ENCODE measurements around the gene UFD1.

The UFD1 gene

DNA sequence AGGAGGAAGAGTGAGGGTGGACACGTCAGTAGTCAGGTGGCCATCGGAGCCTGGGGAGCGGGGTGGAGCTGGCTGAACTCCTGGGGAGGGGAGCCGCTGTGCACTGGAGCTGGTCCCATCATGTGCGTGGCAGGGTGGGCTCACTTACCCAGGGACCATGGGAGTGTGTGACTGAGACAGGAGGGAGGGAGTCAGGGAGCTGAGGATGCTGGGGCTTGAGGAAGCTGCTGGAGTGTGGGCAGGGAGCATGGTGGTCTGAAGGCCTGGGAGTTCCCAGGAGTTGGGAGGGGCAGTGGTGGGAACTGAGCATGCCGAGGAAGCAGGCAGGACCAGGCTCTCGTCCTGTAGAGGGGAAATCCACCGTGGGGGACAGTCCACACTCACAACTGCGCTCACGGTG, 27.2 kb upstream of the UFD1 start:
- TF ChIP-seq, protein P1, sequence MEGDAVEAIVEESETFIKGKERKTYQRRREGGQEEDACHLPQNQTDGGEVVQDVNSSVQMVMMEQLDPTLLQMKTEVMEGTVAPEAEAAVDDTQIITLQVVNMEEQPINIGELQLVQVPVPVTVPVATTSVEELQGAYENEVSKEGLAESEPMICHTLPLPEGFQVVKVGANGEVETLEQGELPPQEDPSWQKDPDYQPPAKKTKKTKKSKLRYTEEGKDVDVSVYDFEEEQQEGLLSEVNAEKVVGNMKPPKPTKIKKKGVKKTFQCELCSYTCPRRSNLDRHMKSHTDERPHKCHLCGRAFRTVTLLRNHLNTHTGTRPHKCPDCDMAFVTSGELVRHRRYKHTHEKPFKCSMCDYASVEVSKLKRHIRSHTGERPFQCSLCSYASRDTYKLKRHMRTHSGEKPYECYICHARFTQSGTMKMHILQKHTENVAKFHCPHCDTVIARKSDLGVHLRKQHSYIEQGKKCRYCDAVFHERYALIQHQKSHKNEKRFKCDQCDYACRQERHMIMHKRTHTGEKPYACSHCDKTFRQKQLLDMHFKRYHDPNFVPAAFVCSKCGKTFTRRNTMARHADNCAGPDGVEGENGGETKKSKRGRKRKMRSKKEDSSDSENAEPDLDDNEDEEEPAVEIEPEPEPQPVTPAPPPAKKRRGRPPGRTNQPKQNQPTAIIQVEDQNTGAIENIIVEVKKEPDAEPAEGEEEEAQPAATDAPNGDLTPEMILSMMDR (conservative IDR thresholded peaks at IDR 0.05): no peak

DNA sequence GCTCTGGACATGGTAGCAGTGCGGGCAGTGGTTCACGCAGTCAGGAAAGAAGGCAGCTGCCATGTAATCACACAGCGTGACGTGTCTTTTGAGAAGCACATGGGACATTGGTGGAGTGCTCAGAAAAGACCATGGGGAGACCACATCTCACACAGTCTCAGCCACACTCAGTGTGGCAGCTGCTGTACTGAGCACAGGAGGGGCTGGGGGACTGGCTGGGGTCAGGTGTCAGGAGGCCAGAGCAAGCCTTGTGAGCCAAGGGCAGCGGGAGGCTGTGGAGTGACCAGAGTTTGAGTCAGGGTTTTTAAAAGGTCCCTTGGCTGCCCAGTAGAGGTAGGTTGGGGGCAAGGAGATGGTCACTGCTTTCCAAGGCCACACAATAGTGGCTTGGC, 26.7 kb upstream of the UFD1 start:
- TF ChIP-seq, protein P1 (conservative IDR thresholded peaks at IDR 0.05): no peak
- peak overlapping the region; percentile 20; the same call in 1 of the 2 replicates for H3K27ac ChIP-seq

More for the DNA sequence above, 27.2 kb upstream of the UFD1 start:
- peak overlapping the region; percentile 20; the same call in 1 of the 2 replicates for H3K27ac ChIP-seq

DNA sequence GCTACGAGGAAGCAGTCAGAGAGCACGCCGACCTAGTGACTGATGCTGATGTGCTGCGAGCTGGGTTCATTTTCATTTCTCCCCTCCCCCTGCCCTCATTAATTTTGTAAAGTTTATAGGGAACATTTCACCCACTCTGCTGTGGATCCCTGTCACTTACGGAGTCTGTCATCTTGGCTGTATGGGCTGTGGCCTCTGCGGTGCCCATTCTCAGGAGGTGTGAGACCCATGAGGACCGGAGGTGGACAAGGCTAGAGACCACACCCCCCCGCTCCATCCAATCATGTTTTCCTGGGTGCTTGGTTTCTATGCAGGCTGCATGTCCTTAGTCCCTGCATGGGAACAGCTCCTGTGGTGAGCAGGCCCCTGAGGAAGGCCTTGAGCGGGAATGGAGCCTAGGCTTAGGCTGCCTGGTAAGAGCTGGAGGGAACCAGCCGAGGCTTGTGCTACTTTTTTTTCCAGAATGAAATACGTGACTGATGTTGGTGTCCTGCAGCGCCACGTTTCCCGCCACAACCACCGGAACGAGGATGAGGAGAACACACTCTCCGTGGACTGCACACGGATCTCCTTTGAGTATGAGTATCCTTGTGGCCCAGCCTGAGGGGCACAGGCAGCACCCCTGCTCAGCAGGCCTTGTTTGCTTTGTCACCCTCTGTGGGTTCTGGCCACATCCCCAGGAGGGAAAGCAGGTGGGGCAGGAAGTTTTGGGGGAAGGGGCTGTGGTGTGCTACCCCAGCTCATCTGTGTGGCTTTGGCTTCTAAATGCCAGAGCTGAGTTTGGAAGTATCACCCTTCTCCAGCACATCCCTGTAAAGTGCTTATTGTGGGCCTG, 26.1 kb upstream of the UFD1 start:
- TF ChIP-seq, protein P1 (conservative IDR thresholded peaks at IDR 0.05): no peak

DNA sequence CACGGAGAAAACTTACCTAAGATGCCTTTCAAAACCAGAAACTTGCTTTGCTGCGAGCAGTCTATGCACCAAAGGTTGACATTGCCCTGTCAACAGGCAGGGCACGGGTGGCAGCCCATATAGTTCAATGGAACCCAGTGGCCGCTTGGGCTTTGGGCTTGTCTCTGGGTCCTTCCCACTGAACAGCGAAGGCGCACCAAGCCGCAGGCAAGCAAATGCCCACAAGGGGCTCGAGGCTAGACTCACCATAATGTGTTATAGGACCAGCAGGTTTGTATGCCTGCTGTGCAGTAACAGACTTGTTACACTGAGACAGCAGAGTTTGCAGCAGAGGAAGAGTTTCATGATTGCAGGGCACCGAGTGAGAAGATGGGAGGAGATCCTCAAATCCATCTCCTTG, 24.9 kb upstream of the UFD1 start:
- TF ChIP-seq, protein P1 (conservative IDR thresholded peaks at IDR 0.05): 0 out of 2 replicates have a peak, but pooled peaks have one; percentile 8
- H3K27ac ChIP-seq: peak overlapping the region; percentile 14; the same call in 1 of the 2 replicates

More for the DNA sequence above, 26.1 kb upstream of the UFD1 start:
- peak overlapping the region; percentile 20; the same call in 1 of the 2 replicates for H3K27ac ChIP-seq

DNA sequence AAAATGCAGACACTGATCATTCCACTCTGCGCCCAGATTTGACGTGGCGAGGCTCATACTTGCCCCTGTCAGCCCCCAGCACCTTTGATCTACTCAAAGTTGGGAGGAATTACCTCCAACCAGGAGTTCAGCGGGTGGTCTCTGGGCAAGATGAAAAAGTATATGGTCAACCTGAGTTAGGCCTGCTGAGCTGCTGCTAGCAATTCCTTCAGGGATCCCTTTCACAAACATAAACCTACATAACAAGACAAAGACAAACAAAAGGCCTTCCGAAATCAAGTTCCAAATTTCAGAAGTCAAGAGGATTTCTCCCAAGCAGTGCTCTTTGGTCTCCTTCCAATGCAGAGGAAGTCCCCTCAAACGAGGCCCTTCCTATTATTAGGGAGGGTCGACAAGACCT, 24.4 kb upstream of the UFD1 start:
- TF ChIP-seq, protein P1 (conservative IDR thresholded peaks at IDR 0.05): no peak
- peak overlapping the region; percentile 14; the same call in 1 of the 2 replicates for H3K27ac ChIP-seq

DNA sequence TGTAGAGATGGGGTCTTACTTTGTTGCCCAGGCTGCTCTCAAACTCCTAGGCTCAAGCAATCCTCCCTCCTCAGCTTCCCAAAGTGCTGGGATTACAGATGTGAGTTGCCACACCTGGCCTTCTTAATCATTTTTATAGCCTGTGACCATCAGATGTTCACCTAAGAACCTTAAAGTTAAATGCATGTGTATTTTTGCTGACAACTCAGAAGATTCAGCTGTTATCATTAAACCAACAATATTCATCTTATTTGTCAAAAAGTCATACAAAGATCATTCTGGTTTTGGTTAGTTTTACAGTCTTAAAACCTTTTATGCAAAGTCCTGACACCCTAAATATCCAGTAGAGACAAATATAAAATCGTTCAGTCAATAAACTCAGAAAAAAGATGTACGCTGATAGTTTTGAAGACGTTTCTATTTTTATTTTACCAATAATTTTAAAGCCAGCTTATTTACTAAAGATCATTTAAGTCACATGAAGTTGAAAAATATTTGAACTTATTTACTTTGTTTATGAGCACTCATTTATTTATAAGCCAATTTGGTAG, 23.0 kb upstream of the UFD1 start:
- TF ChIP-seq, protein P1 (conservative IDR thresholded peaks at IDR 0.05): no peak
- H3K27ac ChIP-seq: no peak overlapping the region

DNA sequence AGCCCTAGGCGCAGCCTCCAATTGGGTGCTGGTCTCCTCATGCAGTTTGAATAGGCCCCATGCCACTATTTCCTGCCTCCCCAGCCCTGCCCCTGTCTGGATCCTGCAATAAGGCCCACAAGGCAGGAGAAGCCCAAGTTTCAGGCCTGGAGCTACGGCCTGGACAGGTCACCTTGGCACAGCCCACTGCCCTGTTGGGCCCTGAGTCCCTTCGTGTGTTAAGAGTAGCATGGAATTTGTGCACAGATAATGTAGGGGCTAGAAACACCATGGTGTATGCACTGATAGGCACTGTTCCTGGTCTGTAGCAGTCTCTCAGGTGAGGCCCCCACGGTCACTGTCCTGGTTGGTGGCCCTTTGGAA, 20.9 kb upstream of the UFD1 start:
- TF ChIP-seq, protein P1 (conservative IDR thresholded peaks at IDR 0.05): no peak
- H3K27ac ChIP-seq: peak overlapping the region; percentile 15; the same call in 1 of the 2 replicates
